HG02642 (cell line): ENCODE data around the gene NXPE3.
"Not testable (repeated sequence)": the region's sequence is repeated elsewhere in the genome, so short reads cannot be mapped to it uniquely, and the experiment has no call there.

Experiments
- ATAC-seq: cut with Tn5 transposase; IDR thresholded peaks from one replicate; pipeline ENCODE4 v1.9.1; 2021; ENCODE audit warnings: mild to moderate bottlenecking; ENCODE audit not compliant: unreplicated experiment, poor library complexity

NXPE3 gene

DNA sequence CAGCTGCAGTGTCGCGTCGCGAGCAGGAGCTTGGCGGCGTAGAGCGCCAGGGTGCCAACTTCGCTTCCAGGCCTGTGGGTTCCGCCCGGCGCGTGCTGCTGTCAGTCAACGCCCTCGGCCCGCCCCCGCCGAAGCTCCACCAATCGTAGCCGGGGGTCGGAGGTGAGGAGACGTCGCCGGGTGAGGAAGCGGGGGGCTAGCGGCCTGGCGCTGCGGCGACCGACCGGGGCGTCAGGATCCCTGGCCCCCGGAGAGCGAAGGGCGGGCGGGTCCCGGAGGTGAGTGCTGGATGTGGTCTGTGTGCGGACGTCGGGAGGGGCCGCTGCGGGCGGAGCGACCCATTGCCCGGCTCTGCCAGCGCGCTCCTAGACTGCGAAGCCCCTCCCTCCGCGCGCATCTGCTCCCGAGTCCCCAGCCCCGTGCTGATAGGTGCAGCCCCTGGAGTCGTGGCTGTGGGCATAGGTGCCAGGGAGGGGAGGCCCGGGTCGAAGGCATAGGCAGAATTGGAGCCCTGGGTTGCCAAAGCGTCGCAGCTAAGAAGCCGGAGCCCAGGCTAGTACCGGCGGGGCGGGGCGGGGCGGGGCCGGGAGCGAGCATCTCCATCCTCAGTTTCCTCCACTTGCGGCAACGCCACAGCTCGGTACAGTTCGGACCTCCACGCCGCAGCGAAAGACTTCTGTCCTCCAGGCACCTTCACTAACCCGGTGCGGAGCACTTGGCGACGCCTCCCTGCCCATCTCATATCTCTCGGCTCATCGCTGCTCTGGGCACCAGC, at the start of gene NXPE3:
TSS of gene NXPE3 (plus strand) at position 165 of the 775 bp plus-strand sequence. CDS start 6,386 bp downstream, outside the sequence.
- peak; percentile 97 for ATAC-seq

DNA sequence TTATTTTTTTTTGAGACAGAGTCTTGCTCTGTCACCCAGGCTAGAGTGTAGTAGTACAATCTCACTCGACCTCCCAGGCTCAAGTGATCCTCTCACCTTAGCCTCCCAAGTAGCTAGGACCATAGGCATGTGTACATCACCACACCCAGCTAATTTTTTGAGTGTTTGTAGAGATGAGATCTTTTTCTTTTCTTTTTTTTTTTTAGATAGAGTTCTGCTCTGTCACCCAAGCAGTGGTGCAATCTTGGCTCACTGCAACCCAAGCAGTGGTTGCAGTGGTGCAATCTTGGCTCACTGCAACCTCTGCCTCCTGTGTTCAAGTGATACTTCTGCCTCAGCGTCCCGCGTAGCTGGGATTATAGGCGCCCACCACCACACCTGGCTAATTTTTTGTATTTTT, 49.4 kb upstream of the NXPE3 start:
- no peak for ATAC-seq

DNA sequence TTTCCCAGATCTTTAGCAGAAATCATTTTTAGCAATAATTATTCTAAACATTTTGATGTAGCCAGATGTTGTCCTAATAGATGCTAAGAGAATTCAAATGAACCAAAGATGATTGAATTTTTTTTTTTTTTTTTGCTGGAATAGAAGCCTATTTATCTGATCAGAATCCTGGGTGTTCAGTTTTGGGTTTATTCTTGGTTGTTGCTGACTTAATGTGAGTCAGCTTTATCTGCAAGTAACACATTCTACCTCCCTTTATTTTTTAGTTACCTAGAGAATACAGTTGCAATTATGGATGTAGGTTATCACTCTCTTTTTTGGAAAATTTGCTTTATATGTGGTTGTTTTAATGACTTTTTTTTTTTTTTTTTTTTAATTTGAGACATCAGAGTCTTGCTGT, 48.2 kb upstream of the NXPE3 start:
- ATAC-seq: no peak

DNA sequence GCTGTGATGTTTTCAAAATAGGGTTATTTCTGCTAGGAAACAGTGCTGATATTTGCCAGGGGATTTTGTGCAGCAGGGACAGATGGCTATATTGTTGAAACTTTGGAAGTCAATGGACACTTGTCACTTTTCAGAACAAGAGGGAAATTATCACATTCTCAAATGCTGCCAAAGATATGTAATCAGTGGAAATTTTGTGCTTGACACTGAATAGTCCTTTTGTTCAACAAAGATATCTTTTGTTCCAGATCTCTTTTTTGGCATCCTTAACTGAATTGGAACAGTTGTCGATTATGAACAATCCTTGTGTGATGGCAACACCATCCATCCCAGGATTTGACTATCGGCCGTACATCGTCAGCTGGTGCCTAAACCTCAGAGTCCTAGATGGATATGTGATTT, 46.8 kb upstream of the NXPE3 start:
- ATAC-seq: no peak

DNA sequence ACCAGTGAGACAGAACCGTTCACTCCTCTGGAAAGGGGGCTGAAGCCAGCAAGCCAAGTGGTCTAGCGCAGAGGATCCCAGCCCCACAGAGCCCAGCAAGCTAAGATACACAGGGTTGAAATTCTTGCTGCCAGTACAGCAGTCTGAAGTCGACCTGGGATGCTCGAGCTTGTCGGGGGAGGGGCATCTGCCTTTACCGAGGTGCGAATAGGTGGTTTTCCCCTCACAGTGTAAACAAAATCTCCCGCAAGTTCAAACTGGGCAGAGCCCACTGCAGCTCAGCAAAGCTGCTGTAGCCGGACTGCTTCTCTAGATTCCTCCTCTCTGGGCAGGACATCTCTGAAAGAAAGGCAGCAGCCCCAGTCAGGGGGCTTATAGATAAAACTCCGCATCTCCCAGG, 43.2 kb upstream of the NXPE3 start:
- ATAC-seq: no peak

DNA sequence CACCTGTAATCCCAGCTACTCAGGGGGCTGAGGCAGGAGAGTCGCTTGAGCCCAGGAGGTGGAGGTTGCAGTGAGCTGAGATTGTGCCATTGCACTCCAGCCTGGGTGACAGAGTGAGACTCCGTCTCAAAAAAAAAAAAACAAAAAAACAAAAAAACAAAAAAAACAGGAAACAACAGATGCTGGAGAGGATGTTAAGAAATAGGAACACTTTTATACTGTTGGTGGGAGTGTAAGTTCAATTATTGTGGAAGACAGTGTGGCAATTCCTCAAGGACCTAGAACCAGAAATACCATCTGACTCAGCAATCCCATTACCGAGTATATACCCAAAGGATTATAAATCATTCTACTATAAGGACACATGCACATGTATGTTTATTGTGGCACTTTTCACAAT, 37.1 kb upstream of the NXPE3 start:
- ATAC-seq: not testable (repeated sequence)

DNA sequence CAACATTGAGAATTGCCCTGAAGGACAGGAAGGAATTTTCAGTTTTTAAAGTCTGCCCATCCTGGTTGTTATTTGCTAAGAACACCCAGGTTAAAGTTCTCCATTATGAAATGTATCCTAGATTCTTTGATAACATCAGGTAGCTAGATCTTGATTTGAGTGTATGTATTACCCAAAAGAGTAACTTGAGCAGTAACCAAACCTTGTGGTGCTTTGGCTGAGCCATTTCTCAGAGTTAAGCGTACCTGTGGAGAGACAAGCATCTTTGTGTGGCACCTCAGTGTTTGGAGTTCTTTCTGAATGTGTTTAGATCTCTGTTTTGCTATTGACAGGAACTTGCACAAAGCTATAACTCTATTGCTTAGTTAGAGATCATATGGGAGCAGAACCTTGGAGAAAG, 34.2 kb upstream of the NXPE3 start:
- no peak for ATAC-seq

DNA sequence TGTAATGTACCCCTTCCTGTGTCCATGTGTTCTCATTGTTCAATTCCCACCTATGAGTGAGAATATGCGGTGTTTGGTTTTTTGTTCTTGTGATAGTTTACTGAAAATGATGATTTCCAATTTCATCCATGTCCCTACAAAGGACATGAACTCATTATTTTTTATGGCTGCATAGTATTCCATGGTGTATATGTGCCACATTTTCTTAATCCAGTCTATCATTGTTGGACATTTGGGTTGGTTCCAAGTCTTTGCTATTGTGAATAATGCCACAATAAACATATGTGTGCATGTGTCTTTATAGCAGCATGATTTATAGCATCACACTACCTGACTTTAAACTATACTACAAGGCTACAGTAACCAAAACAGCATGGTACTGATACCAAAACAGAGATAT, 33.1 kb upstream of the NXPE3 start:
- ATAC-seq: not testable (repeated sequence)

DNA sequence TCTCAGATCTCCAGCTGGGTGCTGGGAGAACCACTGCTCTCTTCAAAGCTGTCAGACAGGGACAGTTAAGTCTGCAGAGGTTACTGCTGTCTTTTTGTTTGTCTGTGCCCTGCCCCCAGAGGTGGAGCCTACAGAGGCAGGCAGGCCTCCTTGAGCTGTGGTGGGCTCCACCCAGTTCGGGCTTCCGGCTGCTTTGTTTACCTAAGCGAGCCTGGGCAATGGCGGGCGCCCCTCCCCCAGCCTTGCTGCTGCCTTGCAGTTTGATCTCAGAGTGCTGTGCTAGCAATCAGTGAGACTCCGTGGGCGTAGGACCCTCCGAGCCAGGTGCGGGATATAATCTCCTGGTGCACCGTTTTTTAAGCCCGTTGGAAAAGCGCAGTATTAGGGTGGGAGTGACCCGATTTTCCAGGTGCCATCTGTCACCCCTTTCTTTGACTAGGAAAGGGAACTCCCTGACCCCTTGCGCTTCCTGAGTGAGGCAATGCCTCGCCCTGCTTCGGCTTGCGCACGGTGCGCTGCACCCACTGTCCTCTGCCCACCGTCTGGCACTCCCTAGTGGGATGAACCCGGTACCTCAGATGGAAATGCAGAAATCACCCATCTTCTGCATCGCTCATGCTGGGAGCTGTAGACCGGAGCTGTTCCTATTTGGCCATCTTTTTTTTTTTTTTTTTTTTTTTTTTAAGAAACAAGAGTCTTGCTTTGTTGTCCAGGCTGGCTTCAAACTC, 25.5 kb upstream of the NXPE3 start:
- ATAC-seq: not testable (repeated sequence)

DNA sequence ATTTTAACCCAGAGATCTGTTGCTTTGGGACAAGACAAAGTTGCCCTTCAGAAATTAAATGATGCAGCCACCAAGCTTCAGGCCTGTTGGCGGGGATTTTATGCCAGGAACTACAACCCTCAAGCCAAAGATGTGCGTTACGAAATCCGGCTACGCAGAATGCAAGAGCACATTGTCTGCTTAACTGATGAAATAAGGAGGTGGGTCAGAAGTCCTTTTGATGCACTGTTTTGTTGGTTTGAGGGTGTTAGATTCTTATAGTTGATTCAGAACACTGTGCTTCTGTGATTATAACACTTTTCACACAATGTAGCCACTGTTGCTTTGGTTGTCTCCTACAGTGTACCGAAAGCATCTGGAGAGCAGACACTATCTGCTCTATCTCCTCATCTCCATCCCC, 20.8 kb upstream of the NXPE3 start:
- no peak for ATAC-seq

DNA sequence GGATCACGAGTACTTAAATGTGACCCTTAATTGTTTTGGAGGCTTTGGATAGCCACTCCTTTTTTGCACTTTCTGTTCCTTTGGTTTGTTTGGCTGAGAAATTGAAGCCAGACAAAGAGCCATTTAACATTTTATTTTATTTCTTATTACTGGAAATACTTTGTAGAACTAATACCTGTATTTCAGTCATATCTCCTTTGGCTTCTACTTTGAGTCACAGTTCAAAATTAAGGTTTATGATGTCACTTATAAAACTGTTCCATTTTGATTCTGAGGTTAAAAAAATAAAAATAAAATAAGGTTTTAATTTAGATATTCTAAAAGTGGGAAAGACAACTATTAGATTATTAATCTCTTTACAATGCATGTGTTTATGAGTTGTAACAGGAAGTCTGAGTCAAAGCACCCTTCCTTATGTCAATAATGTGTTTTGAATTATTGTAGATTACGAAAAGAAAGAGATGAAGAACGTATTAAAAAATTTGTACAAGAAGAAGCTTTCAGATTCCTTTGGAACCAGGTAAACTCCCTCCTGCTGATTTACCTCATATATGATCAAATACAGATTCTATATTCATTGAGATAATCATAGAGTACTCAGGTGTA, 16.9 kb upstream of the NXPE3 start:
- no peak for ATAC-seq

DNA sequence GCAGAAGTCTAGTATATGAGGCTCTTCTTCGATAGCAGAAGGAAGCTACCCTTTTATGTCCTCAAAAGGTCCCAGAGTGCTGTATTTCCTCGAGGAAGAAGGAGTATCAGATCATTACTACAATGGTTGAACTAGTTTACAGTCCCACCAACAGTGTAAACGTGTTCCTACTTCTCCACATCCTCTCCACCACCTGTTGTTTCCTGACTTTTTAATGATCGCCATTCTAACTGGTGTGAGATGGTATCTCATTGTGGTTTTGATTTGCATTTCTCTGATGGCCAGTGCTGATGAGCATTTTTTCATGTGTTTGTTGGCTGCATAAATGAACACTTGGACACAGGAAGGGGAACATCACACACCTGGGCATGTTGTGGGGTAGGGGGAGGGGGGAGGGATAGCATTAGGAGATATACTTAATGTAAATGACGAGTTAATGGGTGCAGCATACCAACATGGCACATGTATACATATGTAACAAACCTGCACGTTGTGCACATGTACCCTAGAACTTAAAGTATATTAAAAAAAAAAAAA, 1.2 kb upstream of the NXPE3 start:
- not testable (repeated sequence) for ATAC-seq

DNA sequence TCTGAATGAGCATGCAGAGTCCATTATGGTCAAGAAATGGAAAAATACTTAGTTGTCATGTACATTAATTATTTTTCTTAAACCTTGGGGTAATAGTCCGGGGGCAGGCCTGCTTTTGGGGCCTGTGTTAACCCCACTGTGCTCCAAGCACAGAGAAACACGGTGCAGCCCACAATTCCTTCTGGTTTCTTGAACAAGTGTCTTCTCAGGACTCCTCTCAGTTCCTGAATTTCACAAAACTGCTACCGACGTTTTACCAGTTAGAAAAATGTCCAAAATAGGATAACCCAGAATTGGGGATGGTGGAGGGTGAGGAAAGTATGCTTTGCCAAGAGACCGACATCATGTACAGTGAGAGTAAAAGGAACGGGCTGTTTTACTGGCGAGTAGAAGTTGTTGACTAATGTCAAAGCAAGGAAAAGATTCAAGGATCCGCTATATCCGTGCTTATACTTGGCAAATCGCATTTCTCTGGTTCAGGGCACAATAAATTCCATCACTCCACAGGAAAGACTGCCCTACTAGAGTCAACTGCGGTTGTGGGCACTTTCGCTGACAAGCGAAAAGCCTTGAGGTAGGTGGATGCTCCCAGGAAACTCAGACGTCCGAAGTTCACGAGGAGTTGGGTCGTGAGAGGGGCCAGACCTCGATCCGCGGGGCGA, 495 bp upstream of the NXPE3 start:
- no peak for ATAC-seq

DNA sequence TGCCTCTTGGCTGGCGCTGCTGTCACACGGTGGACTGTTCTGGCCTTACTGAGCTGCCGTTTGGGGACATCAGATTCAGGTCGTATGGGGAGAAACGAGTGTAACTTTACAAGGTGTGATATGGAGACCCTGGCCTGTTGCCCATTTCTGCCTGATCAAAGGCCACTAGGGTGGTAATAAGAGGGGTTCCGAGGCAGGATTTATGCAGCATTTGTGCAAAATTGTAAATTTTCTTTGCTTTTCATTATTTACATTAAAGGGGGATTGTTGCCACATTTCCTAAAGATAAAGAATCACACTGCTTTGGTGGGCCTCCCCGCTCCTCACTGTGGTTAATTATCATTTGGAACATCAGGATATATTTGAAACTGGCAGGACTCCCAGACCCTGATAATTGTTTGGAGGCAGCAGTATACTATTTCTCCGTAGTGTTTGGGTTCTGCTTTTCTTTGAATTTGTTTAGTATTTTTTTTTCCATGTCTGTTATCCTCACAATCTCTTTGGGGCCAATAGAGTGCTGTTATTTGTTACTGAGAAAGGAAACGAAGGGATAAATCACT, 891 bp downstream of the NXPE3 start:
- ATAC-seq: no peak

DNA sequence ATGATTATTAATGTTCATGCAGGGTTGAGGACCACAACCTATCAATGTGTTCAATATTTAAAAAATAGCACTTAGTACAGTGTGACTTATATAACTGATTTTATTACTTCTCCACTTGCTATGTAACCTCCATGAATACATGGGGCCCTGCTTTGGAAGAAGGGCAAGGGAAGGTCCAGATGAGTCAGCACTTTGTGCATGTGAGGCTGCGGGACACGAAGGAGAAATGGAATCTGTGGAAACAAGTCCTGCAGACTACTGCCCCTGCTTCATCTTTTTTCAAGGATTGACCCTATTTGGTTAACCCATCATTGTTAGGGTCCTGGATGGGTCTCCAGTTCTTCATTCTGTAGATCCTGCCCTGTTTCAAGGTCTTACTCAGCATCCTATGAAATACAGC, 1.6 kb downstream of the NXPE3 start:
- ATAC-seq: no peak

DNA sequence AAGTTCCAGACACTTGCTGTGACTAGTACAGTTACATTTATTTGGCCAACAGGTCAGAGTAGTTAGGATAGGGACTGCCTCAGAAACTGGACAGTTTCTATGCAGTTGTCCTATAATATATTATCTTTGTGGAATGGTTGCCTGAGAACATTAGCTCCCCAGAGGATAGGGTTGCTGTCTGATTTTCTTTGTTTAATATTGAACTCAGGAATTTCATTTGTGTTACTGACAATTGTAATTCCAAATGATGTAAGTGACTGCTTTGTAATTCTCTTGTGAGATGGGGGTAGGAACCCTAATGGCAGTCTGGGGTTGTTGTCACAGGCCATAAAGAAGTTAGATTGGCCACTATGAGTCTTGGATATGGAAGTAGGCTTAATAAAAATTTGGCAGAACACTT, 2.2 kb downstream of the NXPE3 start:
- no peak for ATAC-seq

DNA sequence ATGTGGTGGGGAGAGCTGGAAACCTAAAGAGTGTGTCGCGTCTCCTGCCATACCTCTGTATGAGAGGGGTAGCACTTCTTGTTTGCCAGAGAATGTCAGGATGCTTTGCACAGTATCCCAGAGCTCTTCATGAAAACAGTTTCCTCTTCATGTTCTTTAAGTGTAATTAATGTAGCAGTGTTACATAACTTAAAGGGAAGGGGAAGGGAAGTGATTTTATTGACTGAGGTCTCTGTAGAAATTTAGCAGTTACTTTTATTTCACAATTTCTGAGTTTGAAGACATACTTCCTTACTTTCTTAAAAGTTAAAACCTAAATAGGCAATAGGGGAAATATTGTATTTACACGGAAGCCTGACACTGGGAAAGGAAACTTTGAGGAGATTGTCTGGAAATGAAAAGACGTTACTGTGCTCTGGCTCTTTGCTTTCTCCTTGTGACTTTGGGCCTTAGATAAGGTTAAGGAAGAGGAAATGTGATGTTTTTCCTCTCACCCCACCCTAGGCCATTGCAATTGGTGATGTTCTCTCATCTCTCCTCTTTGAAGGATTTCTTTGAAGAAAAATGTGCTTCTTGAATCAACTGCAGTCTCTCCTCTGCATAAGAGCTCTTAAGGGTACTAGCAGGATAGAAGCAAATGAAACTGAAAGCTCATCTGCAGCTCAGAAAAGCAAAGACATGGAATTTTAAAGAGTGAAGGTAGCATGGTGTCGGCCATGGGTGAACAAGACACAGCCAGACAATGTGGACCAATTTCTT, 6.0 kb downstream of the NXPE3 start:
- ATAC-seq: no peak

DNA sequence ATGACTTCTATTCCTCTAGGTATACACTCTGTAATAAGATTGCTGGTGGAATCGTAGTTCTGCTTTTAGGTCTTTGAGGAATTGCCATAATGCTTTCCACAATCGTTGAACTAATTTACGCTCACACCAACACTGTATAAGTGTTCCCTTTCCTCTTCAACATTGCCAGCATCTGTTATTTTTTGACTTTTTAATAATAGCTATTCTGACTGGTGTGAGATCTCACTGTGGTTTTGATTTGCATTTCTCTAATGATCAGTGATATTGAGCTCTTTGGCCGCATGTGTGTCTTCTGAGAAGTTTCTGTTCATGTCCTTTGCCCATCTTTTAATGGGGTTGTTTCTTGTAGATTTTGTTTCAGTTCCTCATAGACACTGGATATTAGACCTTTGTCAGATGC, 12.8 kb downstream of the NXPE3 start:
- peak; percentile 97 for ATAC-seq

DNA sequence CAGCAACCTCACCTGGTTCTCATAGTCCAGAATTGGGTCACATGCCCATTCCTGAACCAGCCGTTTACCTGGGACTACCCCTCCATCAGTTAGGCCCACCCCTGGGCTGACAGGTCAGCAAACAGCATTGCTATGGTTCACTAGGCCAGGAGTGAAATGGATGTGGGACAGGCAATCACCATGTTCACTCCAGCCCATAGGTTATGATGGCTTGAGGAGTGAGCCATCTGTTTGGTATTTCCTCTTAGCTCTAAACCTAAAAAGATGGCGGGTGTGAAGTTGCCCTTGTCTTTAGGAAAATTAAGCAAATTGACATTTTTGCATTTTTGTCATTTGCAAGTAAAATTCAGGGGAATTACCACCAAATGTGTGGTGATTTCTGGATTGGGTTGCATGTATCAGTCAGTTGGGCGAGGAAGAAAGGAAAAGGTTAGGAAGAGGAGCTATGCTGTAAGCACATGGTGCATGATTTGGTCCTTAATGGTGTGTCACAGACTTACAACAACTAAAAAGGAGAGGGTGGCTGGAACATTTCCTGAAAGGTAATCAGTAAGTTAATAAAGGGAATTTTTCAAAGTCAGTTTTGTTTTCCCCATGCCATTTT, 17.2 kb downstream of the NXPE3 start:
- ATAC-seq: no peak
